NCI-H2171 (cell line): Measurements from ENCODE around the gene CDKAL1.
"Not testable (repeated sequence)": the region's sequence is repeated elsewhere in the genome, so short reads cannot be mapped to it uniquely, and the experiment has no call there.

Experiments used
- DNase-seq: peaks from one replicate; lab custom pipeline; 2025; lab: John Stamatoyannopoulos, UW

CDKAL1 gene

GRCh38 chr6:20639161-20639560 lies 104.9 kb downstream of the CDKAL1 start:
- no peak for DNase-seq

- DNase-seq, result no peak
Observed at GRCh38 chr6:20640181-20640580, 105.9 kb downstream of the CDKAL1 start.

DNA sequence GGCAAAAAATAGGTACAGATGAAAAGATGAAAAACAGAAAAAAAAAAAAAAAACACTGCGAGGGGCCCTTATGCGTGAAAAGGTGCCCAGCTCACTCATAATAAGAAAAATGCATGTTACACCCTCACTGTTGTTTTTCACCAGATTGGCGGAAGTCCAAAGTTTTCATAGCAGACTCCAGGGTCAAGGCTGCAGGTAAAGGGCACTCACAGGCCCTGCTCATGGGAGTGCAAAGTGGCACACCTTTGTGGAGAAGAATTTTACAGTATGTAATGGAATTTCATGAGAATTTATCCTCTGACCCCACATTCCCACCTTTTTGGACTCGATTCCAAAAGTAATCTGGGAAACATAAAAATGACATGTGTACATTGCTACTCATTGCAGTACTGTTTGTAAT lies 108.2 kb downstream of the CDKAL1 start:
- no peak for DNase-seq

DNA sequence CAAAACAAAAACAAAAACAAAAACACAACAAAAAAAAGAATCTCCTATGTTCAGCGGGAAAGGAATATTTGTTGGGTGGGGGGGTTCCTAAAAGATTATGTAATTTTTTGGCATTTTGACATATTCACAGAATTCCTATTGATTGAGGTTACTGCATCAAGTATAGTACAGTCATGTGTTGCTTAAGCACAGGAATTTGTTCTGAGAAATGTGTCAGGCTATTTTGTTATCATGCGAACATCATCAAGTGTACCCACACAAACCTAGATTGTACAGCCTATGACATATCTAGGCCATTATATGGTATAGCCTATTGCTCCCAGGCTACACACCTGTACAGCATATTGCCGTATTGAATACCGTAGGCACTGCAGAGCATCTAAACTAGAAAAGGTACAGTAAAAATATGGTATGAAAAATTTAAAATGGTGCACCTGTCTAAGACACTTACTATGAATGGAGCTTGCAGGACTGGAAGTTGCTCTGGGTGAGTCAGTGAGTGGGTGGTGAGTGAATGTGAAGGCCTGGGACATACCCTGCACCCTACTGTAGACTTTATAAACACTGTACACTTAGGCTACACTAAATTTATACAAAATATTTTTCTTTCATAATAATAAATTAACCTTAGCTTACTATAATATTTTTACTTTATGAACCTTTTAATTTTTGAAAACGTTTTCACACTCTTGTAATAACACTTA lies 110.6 kb downstream of the CDKAL1 start:
- DNase-seq, result no peak

- not testable (repeated sequence) for DNase-seq
Observed at GRCh38 chr6:20645572-20645971, 111.3 kb downstream of the CDKAL1 start.

DNA sequence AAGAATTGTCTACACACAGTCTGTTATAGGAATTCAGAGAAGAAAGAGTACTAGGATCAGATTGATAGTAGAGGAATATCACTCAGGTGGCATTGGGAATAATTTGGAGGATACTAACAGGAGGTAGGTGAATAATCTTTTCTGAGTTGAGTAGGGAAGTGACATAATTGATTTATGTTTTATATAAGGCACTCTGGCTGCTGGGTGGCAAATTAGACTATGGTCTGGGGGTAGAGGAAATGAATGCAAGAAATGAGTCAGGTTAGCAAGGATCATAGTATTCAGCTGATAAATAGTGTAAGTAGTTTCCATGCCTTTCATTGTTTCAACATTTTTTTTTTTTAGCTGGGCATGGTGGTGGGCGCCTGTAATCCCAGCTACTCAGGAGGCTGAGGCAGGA lies 113.3 kb downstream of the CDKAL1 start:
- DNase-seq, result no peak

- not testable (repeated sequence) for DNase-seq
Observed at GRCh38 chr6:20649696-20650470, 115.6 kb downstream of the CDKAL1 start.

GRCh38 chr6:20652299-20653084 lies 118.2 kb downstream of the CDKAL1 start:
- no peak for DNase-seq

DNA sequence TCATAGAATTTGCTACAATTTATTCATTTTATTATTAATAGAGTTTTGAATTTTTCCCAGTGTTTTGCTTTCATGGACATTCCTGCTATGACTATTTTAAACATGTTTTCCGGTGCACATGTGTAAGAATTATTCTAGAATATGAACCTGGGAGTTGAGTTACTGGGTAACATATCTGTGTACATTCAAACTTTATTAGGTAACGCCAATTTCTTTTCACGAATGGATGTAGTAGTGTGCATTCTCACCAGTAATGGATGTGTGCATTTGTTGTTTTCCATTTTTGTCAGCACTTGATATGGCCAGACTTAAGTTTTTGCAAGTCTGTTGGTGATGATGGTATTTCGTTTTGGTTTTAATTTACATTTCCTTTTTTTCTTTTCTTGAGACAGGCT lies 118.8 kb downstream of the CDKAL1 start:
- DNase-seq, result no peak

DNA sequence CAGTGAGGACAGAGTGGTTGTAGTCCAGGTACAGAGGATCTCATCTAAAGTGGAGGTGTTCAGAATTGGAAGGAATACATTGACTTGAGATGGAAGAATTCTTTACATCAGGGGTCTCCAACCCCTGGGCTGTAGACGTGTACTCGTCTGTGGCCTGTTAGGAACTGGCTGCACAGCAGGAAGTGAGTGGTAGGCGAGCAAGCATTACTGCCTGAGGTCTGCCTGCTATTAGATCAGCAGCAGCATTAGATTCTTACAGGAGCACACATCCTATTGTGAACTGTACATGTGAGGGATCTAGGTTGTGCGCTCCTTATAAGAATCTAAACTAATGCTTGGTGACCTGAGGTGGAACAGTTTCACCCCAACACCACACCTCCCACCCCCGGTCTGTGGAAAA lies 121.1 kb downstream of the CDKAL1 start:
- no peak for DNase-seq

GRCh38 chr6:20657274-20657800 lies 123.1 kb downstream of the CDKAL1 start:
- DNase-seq, result no peak

GRCh38 chr6:20658053-20658452 lies 123.8 kb downstream of the CDKAL1 start:
- DNase-seq, result no peak

GRCh38 chr6:20658516-20658915 lies 124.3 kb downstream of the CDKAL1 start:
- DNase-seq, result no peak

DNA sequence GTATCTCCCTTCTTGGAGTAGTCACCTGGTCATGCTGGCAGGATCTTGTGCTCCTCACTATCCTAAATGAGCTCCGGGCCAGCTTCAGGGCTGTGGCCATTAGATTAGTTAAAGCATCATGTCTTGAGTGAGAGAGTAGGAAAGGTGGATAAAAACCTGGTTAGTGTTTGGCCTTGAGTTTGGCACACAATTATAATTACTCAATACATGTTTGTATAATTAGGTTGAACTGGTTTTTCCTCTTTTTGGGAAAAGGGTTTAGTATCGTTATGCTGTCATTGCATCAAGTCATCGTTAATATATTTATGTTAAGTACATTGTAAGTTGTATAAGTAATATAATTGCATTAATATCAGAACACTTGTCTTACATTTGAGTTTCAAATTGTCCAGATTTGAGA lies 126.3 kb downstream of the CDKAL1 start:
- no peak for DNase-seq

GRCh38 chr6:20661721-20662120 lies 127.5 kb downstream of the CDKAL1 start:
- peak; percentile 81 for DNase-seq

- no peak for DNase-seq
Observed at GRCh38 chr6:20664250-20664649, 130.0 kb downstream of the CDKAL1 start.

- DNase-seq, result no peak
Observed at GRCh38 chr6:20665290-20665689, 131.0 kb downstream of the CDKAL1 start.

- no peak for DNase-seq
Observed at GRCh38 chr6:20669571-20670314, 135.5 kb downstream of the CDKAL1 start.

- DNase-seq, result no peak
Observed at GRCh38 chr6:20670750-20671149, 136.5 kb downstream of the CDKAL1 start.

GRCh38 chr6:20672038-20672437 lies 137.8 kb downstream of the CDKAL1 start:
- no peak for DNase-seq

- no peak for DNase-seq
Observed at GRCh38 chr6:20673458-20673857, 139.2 kb downstream of the CDKAL1 start.

- no peak for DNase-seq
Observed at GRCh38 chr6:20674664-20675063, 140.4 kb downstream of the CDKAL1 start.
